ENCODE data around the gene GPC6.

DNA sequence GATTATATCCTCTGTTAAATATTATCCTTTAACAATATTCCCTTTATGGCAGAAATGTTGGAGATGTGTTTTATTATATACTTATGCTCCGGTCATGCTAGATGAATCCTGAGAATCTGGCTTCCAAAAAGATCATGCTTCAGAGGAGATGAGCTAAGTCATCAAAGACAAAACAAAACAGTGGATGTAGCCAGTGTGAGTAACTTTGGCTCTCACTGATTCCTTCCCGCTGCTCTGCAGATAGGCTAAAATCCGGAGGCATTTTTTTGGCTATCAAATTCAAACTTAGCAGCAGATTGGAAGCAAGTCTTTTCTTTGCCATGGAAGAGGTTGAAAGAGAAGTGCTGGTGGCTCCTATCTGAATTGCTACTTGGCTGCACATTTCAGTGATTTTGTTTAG, 295.9 kb downstream of the GPC6 start:
- TF ChIP-seq, protein P1, sequence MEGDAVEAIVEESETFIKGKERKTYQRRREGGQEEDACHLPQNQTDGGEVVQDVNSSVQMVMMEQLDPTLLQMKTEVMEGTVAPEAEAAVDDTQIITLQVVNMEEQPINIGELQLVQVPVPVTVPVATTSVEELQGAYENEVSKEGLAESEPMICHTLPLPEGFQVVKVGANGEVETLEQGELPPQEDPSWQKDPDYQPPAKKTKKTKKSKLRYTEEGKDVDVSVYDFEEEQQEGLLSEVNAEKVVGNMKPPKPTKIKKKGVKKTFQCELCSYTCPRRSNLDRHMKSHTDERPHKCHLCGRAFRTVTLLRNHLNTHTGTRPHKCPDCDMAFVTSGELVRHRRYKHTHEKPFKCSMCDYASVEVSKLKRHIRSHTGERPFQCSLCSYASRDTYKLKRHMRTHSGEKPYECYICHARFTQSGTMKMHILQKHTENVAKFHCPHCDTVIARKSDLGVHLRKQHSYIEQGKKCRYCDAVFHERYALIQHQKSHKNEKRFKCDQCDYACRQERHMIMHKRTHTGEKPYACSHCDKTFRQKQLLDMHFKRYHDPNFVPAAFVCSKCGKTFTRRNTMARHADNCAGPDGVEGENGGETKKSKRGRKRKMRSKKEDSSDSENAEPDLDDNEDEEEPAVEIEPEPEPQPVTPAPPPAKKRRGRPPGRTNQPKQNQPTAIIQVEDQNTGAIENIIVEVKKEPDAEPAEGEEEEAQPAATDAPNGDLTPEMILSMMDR (IDR thresholded peaks at IDR 0.05), result no peak
- TF ChIP-seq POLR2A (IDR thresholded peaks at IDR 0.05), result no peak

All from uterus (tissue), 2 donors.